ENCODE measurements around the gene GOPC. TPM values are rescaled to one million over a fixed set of nuclear protein-coding genes. Genes with fewer than 3 reads are reported as not detected.
"Not testable (repeated sequence)": the region's sequence is repeated elsewhere in the genome, so short reads cannot be mapped to it uniquely, and the experiment has no call there.

The GOPC gene
- total RNA-seq, 1 donor from 2014 or later = 83.8 TPM

DNA sequence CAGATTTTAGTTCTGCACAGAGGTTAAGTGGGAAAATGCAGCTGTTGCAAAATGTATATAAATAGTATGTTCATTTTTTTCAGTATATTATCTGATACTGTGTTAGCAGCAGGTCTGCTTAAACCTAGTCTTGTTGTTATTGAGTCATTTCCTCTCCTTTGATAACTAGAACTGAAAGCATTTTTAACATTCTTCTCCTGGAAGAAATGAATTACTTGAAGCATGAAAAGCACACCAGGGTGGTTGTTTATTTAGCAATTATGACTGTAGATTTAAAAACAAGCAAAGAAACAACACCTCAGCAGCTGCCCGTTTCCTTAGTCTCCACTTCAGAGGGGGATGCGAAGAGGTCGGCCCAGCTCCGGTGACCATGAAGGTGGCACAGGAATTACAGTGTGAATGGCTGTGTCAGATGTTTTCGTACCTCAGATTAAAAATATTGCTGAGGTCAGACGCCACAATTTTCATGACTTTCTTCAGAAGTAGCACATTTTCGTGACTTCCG is 53.5 kb downstream of the GOPC start:
- no peak for DNase-seq

DNA sequence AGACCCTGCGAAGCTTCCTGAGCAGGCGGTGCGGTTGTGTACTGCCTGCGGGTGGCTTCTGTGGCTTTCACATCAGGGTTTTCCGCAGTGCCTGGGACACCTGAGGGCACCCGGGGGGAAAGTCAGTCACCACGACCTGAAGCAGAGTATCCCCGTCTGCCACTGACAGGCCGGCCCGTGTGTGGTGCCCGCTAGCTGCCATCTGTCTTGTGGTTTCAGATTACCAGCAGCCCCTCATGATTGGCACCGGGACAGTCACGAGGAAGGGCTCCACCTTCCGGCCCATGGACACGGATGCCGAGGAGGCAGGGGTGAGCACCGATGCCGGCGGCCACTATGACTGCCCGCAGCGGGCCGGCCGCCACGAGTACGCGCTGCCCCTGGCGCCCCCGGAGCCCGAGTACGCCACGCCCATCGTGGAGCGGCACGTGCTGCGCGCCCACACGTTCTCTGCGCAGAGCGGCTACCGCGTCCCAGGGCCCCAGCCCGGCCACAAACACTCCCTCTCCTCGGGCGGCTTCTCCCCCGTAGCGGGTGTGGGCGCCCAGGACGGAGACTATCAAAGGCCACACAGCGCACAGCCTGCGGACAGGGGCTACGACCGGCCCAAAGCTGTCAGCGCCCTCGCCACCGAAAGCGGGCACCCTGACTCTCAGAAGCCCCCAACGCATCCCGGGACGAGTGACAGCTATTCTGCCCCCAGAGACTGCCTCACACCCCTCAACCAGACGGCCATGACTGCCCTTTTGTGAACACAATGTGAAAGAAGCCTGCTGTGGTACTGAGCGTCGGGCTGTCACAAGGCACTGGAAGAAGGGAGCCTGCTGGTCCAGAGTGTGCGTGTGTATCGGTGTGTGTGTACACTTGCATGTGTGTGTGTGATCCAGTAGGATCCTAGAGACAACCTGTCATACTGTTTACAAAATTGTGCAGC is 54.4 kb downstream of the GOPC start:
- peak; percentile 40 for DNase-seq

DNA sequence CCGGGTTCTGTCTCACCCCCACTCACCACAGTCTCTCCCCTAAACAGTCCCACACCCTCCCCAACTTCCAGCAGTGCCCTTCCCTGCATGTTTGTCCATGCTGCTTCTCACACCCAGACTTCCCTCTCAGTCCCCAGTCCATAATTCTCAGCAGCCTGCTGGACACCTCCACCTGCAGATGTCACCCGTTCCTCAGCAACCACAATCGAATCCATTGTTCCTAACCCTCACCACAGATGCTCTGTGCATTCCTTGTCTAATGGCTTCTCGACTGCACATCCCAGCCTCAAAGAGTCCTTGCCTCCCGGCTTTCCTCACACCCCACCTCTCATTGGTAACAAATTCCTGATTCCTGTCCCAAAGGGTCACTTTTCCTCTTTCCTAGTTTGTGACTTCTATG is 55.6 kb downstream of the GOPC start:
- no peak for DNase-seq

DNA sequence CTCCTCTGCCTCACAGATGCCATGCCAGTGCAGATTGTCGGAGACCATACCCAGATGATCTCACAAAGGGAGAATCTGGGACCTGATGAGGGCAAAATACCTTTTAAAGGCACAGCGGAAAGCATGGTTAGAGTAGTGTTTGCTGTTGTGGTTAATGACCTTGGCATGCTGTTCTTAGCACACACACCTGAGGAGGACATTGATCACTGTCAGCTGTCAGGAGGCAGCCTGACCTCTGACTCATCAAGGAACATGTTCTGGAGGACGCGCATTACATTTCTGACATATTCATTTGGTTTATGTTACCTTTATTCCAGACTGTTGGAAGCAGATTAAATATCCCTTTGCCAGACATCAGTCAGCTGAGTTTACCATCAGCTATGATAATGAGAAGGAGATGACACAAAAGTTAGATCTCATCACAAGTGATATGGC is 57.1 kb downstream of the GOPC start:
- DNase-seq = no peak

DNA sequence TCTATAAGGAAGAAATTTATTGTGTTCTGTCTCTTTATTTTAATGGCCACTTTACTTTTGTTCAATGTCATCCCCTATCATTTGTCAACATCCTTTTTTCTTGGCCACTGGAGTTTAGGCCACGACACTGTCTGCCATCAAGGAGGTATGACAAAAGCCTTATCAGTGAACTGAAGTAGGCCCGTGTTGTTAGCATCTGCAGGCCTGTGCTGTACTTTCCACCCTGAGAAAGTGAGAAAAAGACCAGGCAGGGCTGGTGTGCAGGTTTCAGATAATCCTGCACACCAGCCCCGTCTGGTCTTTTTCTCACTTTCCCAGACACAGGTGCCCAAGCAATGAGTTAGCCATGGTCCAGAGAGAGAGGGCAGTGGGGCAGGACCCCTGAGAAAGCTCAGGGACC is 57.6 kb downstream of the GOPC start:
- no peak for DNase-seq

DNA sequence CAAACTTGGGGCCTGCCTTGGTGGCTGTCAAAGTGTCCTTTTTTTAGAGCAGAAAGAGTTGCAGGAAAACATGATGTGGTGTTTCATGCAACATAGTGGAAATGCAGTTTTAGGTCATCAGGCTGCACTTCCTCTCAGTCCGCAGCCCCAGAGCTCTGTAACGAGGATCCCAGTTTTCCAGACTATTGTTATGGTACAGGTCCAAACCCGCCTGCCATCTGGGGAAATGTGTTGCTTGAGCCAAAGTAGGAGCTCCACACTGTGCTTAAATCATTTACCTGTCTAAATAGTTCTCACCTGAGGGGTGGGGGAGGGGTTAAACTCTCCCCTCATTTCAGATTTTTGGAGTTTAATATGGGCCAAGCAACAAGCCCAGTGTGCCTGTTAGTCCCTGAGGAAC is 59.8 kb downstream of the GOPC start:
- no peak for DNase-seq

DNA sequence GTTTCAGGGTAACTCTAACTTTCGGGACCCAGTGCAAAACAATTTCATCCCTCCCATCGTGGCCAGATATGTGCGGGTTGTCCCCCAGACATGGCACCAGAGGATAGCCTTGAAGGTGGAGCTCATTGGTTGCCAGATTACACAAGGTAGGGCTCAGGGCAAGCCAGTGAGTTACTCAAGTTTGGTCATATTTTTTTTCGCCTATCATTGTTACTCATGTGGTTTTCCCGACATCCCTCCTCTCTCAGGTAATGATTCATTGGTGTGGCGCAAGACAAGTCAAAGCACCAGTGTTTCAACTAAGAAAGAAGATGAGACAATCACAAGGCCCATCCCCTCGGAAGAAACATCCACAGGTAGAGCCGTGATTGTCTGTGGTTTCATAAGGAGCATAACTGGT is 61.6 kb downstream of the GOPC start:
- DNase-seq = no peak

DNA sequence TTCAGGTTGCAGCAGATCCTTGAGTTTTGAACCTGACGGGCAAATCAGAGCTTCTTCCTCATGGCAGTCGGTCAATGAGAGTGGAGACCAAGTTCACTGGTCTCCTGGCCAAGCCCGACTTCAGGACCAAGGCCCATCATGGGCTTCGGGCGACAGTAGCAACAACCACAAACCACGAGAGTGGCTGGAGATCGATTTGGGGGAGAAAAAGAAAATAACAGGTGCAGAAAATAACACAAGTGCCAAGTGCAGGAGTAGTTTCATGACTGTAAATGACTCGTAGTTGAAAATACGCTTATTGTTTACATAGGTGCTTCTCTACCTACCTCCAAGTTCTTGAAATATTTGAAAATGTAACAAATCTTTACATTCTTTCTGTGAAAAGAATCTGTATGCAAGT is 63.7 kb downstream of the GOPC start:
- no peak for DNase-seq

DNA sequence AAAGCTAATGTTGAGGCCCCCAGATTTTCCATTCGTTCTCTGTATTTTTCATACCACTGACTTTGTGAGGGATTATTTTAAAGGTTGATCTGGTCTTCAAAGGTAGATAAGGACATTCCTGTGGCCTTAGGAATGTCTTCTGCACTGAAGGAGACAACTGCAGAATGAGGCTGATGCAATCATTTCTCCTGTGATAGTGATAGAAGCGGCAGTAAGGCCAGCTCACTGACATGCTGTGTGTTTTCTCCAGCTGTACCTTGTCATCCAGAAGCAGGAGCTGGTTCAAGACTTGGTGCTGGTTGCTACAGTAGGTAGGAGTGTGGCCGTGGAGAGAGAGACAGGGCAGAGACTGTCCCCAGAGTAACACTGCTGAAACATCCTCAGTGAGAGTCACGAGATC is 66.0 kb downstream of the GOPC start:
- DNase-seq = no peak

DNA sequence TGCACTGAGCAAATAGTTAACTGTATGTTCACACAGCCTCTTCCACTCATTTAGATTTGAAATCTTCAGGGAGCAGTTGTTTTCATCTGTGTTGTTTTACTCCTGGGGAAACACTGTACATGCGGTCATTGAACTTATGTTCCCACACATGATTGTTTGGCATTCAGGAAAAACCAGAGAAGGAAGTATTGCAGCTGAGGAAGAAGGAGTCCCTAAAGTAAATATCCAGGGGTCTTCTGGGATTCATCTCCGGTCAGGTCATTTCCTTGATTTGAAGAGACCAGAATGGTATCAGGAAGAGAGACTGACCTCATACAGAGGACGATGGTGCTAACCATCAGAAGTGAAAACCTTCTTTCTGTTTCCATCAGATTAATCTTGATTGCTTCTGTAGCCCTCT is 67.3 kb downstream of the GOPC start:
- no peak for DNase-seq

DNA sequence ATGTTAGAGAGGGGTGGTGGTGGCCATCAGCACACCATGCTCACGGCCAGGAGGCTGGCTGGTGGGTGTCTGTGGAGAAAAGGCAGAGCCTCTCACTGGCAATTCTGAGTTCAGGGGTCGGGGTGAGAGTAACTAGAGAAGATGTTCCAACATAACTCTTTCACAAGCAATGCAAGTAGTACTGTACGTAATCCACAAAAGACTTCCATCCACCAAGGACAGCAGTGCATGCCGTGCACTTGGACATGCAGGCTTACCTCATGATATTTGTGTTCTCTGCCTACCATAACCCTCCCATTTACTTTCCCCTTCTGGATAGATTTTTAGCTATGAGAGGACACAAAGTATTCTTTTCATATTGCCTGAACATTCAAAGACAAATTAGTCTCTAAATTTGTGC is 68.5 kb downstream of the GOPC start:
- DNase-seq = no peak

DNA sequence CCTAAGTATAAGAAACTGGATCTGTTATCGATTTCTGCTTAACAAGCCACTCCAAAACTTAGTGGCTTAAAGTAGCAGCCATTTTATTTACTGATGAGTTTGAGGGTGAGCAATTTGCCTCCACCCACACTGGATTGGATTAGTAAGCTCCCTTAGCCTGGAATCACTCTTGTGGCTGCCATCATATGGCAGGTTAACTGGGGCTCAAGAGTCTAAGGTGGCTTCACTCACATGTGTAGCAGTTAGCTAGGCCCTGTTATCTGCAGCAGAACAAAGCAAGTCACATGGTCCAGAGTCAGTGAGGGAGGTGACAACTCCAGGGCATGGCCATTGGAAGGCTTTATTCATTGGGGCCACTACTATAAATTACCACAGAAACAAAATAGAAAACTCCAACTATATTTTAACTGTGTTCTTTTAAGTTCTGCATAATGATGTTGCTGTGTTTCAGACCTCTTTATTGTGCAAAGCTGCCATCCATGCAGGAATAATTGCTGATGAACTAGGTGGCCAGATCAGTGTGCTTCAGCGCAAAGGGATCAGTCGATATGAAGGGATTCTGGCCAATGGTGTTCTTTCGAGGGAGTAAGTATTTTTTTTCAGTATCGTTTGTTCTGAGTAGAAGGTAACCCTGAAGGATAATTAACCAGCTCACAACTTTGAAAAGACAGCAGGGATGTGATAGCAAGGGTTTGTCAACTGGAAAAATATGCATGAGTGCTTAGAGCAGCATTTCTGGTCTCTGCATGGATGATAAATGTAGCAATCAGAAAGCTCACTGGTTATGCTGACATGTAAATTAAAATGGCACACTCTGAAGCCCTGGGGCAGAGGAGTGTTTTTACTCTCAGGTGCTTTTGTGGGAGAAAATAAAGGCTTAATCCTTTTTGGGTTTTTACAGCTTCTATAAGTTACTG is 70.2 kb downstream of the GOPC start:
- no peak for DNase-seq

DNA sequence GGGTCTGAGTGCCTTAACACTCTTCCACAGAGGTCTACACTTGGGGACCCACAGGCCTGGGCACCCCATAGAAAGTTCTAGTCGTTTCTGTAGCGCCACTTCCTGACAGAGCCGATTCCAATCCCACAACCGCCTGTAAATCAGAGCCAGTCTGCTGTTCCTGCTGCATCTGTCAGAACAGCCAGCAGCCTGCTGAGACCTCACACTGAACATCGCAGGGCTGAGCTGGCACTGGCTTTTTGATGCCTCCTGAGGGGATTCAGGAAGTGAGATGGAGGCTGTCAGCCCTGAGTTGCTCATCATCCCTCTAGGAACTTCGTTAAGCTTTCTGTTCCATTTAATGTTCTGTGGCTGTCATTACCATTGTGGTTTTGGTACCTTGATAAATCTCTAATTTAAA is 71.0 kb downstream of the GOPC start:
- no peak for DNase-seq

DNA sequence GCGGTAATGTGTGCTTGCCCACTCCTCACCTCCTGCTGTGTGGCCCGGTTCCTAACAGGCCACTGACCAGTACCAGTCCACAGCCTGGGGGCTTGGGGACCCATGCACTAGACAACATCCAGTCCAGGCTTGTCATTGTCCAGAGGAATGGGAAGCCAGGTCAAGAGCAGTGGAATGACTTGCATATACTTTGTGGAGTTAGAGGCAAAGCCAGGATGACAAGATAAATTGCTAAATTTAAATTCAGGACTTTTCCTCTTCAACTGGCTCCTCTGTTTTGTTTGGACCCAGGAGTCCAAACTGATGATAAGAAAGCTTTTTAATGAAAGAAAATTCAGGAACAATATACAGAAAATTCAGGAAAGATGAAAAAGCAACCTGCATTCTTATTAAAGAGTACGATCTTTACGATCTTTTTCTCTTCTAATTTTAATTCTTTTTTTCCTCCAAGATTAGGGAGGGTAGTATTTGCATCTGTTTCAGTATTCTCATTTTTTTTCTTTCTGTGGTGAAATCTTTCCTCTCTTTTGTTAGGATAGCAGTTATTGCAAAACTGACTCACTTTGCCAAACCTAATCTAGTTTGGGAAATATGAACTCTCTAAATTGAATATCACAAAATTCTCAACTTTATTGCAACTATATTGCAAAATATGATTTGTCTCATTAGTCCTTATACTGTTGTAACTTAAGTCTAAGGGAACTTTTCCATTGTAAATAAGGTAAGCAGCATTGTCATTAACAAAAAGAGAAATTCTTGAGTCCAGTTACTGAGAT is 71.7 kb downstream of the GOPC start:
- no peak for DNase-seq

DNA sequence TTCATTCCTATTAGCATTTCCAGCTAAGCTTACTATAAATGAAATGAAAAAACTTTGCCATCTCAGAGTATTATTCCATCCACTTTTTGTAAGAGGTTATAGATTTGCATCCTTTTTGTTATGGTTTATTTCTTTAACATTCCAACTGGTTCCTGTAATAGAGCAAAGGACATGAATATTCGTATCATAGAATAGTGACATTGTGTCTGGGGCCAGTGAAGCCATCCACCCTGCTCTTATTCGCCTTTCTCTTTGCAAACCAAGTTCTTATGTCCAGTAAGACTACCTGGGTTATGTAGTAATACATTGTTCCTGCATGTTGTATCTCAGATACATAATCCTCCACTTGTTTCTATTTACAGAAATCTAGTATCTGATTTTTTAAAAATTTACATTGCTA is 76.7 kb downstream of the GOPC start:
- DNase-seq = no peak

DNA sequence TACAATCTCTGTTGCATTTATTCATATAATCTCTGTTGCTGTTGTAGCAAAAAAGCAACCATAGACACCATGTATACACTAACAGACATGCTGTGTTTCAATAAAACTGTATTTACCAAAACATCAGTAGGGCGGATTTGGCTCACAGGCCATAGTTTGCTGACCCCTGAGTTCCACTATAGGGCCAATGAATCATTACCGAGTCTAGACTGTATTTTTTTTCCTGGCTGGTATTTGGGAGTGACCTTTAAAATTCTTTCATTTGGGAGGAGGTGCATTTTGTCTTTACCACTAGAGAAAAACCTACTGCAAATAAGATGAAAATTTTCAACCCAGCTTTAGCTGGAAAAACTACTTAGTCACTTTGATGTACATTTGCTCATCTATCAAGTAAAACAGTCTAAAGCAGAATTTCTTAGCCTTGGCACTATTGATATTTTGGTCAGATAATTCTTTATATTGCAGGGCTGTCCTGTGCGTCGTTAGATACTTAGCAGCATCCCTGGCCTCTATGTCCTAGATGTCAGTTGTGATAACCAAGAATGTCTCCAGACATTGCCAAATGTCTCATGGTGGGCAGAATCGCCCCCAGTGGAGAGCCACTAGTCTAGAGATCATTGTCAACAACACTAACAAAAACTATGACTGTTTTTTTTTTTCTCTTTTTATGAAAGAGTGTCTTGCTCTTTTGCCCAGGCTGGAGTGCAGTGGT is 80.4 kb downstream of the GOPC start:
- no peak for DNase-seq

DNA sequence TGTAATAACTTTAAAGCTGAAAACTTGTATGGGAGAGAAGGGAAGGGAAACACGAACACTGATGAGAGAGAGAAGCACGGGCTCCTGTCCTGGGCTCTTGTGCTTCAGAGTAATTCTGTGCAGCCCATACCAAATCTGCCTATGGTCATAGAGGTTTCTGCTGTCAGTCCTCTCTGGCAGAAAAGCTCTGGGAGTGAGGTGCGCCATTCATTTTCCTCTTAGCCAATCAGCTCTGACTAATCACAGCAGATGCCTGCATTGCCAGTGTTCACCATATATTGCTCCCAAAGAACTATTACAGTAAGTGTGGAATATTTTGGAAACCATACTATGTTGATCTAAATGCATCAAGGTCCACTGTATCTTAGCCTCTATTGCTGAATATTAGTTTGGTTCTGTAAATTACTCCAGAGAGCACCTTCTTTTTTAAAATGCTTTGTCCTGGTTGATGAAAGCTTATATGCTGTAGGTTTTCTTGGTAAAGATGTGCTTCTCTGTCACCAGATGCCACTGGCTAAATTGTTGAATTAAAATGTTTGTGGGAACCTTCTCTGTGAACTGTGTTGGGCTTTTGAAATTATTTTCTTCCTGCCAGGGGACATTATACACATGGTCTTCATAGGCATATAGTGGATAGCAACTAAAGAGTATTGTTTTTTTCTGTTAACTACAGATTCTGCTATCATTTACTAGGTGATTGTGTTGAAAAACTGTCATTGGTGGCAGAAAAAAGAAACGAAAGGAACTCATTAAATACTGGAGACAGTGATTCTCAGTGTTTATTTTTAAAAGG is 81.5 kb downstream of the GOPC start:
- DNase-seq = no peak

DNA sequence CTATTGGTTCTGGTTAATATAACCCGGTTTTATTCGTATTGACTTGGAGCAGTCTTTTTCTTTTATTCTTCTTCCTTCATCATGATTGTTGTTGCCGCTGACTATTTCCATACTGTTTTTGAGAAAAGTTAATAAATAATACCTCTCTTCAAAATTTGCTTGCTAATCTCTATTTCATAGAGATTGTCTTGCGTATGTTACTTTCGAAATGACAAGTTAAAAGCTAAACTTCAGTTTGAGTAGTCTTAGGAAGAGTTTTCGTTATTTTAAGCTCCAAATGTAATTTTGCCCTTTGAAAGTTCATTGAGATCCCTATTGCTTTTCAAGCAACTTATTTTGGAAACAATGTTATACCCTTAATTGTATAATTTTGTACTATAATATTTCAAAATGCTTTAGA is 83.4 kb downstream of the GOPC start:
- no peak for DNase-seq

DNA sequence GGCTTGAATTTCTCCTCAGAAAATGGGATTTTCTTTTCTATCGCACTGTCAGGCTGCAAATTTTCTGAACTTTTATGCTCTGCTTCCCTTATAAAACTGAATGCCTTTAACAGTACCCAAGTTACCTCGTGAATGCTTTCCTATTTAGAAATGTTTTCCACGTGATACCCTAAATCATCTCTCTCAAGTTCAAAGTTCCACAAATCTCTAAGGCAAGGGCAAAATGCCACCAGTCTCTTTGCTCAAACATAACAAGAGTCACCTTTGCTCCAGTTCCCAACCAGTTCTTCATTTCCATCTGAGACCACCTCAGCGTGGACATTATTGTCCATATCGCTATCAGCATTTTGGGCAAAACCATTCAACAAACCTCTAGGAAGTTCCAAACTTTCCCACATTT is 84.3 kb downstream of the GOPC start:
- DNase-seq = not testable (repeated sequence)

DNA sequence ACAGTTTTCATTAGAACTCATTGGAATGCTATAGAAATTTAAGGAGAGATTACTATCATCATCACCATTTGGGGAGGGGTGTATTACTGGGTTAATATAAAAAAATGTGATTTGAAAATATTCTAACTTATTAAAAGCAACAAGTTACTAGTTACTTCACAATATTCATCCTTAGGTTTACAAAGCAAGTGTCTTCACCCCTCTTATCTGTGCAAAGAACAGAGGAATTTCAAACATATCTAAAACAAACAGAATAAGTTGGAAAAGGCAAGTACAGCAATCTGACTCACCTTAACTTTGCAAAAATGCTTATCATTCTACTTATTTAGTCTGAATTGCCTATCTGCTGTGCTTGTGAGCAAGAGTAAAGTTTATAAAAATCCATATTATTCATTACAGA is 87.0 kb downstream of the GOPC start:
- no peak for DNase-seq

DNA sequence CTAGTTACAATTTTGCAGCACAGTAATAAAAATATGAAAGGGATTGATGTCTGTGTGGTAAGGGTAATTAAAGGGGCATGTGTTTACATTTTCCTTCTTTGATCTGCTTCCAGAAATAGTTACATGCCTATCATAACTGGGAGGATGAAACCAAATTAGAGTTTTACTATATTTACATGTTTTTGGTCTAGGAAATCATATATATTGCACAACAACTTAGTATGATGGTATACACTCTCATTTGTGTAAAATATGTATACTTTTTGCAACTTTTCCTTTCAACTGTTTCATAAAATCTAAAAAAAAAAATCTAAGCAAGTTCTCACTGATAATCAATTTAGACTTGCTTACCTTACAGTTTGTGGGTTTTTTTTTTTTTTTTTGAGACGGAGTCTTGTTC is 87.7 kb downstream of the GOPC start:
- DNase-seq = no peak
